Measurements from ENCODE around the gene IL17A. TPM values are rescaled to one million over a fixed set of nuclear protein-coding genes. Genes with fewer than 3 reads are reported as not detected.
"Not testable (repeated sequence)": the region's sequence is repeated elsewhere in the genome, so short reads cannot be mapped to it uniquely, and the experiment has no call there.

Gene IL17A
- total and polyA plus RNA-seq, 2 experiments from 2014 or later = not detected

- H3K27me3 ChIP-seq = no peaks in the 10 kb centered on the region
- H3K4me2 ChIP-seq = no peak overlapping the region
- no peaks in the 10 kb centered on the region for H3K9me2 ChIP-seq (replicated peaks; ENCODE audit: insufficient read depth)
- no peaks in the 10 kb centered on the region for H3K79me2 ChIP-seq
- no peaks in the 10 kb centered on the region for H3K4me1 ChIP-seq (ENCODE audit: insufficient read depth)
- H3K36me3 ChIP-seq (replicated peaks; ENCODE audit: insufficient read depth, low read depth) = no peaks in the 10 kb centered on the region
- no peak overlapping the region for H3K4me3 ChIP-seq
- WGBS (ENCODE audit: low lambda C conversion rate, missing lambda C conversion rate) = 84% methylated on average over 2 of the region's 2 CpGs
- DNase-seq (ENCODE audit: low spot score) = no peak
- H4K20me1 ChIP-seq (ENCODE audit: insufficient read depth, poor library complexity, severe bottlenecking) = no peaks in the 10 kb centered on the region
- H3K9me3 ChIP-seq (ENCODE audit: low read depth) = no peaks in the 10 kb centered on the region
- no peak overlapping the region for H2AFZ ChIP-seq
- no peak overlapping the region for H3K27ac ChIP-seq
- TF ChIP-seq CTCF (IDR thresholded peaks at IDR 0.05; ENCODE audit: poor library complexity) (no peak), EZH2 (IDR thresholded peaks at IDR 0.05; ENCODE audit: borderline replicate concordance) (no peak)
These were observed 3.8 kb downstream of the IL17A start for GRCh38 chr6:52189974-52190373.

GRCh38 chr6:52190409-52190808 is 4.2 kb downstream of the IL17A start:
- 82% methylated on average over 3 of the region's 3 CpGs for WGBS (ENCODE audit: low lambda C conversion rate, missing lambda C conversion rate)
- Histone ChIP-seq H3K9me2 (replicated peaks; ENCODE audit: insufficient read depth) (no peaks in the 10 kb centered on the region), H3K79me2 (no peaks in the 10 kb centered on the region), H2AFZ (no peak overlapping the region), H3K4me2 (no peak overlapping the region), H3K27me3 (no peaks in the 10 kb centered on the region), H3K4me3 (no peak overlapping the region), H4K20me1 (ENCODE audit: insufficient read depth, poor library complexity, severe bottlenecking) (no peaks in the 10 kb centered on the region), H3K36me3 (replicated peaks; ENCODE audit: insufficient read depth, low read depth) (no peaks in the 10 kb centered on the region), H3K4me1 (ENCODE audit: insufficient read depth) (no peaks in the 10 kb centered on the region), H3K9me3 (ENCODE audit: low read depth) (no peaks in the 10 kb centered on the region), H3K27ac (no peak overlapping the region)
- no peak for DNase-seq (ENCODE audit: low spot score)
- TF ChIP-seq CTCF (IDR thresholded peaks at IDR 0.05; ENCODE audit: poor library complexity) = no peak
- TF ChIP-seq EZH2 (IDR thresholded peaks at IDR 0.05; ENCODE audit: borderline replicate concordance) = no peak
- TF ChIP-seq EZH2phosphoT487 (IDR thresholded peaks at IDR 0.05; ENCODE audit: low read depth, severe bottlenecking, unreplicated experiment) = no peak

- Histone ChIP-seq H3K36me3 (replicated peaks; ENCODE audit: insufficient read depth, low read depth) (no peaks in the 10 kb centered on the region), H3K27me3 (no peaks in the 10 kb centered on the region), H3K27ac (no peak overlapping the region), H3K9me3 (ENCODE audit: low read depth) (no peaks in the 10 kb centered on the region), H2AFZ (no peak overlapping the region), H3K4me3 (no peak overlapping the region), H3K4me2 (no peak overlapping the region), H4K20me1 (ENCODE audit: insufficient read depth, poor library complexity, severe bottlenecking) (no peaks in the 10 kb centered on the region), H3K9me2 (replicated peaks; ENCODE audit: insufficient read depth) (no peaks in the 10 kb centered on the region), H3K79me2 (no peaks in the 10 kb centered on the region), H3K4me1 (ENCODE audit: insufficient read depth) (no peaks in the 10 kb centered on the region)
- DNase-seq (ENCODE audit: low spot score) = peak; percentile 34
- no peak for TF ChIP-seq EZH2phosphoT487 (IDR thresholded peaks at IDR 0.05; ENCODE audit: low read depth, severe bottlenecking, unreplicated experiment)
- TF ChIP-seq EZH2 (IDR thresholded peaks at IDR 0.05; ENCODE audit: borderline replicate concordance) = no peak
- no peak for TF ChIP-seq CTCF (IDR thresholded peaks at IDR 0.05; ENCODE audit: poor library complexity)
- WGBS (ENCODE audit: low lambda C conversion rate, missing lambda C conversion rate) = 52% methylated on average over 3 of the region's 3 CpGs
These were observed 5.6 kb downstream of the IL17A start for GRCh38 chr6:52191824-52192223.

- Histone ChIP-seq H3K9me2 (replicated peaks; ENCODE audit: insufficient read depth) (no peaks in the 10 kb centered on the region), H4K20me1 (ENCODE audit: insufficient read depth, poor library complexity, severe bottlenecking) (no peaks in the 10 kb centered on the region), H3K79me2 (no peaks in the 10 kb centered on the region), H3K36me3 (replicated peaks; ENCODE audit: insufficient read depth, low read depth) (no peaks in the 10 kb centered on the region), H3K9me3 (ENCODE audit: low read depth) (no peaks in the 10 kb centered on the region), H3K4me3 (no peak overlapping the region), H3K27ac (no peak overlapping the region), H3K4me2 (no peak overlapping the region), H3K27me3 (no peaks in the 10 kb centered on the region), H2AFZ (no peak overlapping the region), H3K4me1 (ENCODE audit: insufficient read depth) (no peaks in the 10 kb centered on the region)
- DNase-seq (ENCODE audit: low spot score) = no peak
- no peak for TF ChIP-seq EZH2phosphoT487 (IDR thresholded peaks at IDR 0.05; ENCODE audit: low read depth, severe bottlenecking, unreplicated experiment)
- TF ChIP-seq EZH2 (IDR thresholded peaks at IDR 0.05; ENCODE audit: borderline replicate concordance) = no peak
- no peak for TF ChIP-seq CTCF (IDR thresholded peaks at IDR 0.05; ENCODE audit: poor library complexity)
- 43% methylated on average over 2 of the region's 2 CpGs for WGBS (ENCODE audit: low lambda C conversion rate, missing lambda C conversion rate)
These were observed 9.7 kb downstream of the IL17A start for GRCh38 chr6:52195886-52196285.

- 67% methylated on average over 5 of the region's 5 CpGs for whole genome bisulfite sequencing (ENCODE audit: low lambda C conversion rate, missing lambda C conversion rate)
- not testable (repeated sequence) for H3K9me2 ChIP-seq (replicated peaks; ENCODE audit: insufficient read depth); H4K20me1 ChIP-seq (ENCODE audit: insufficient read depth, poor library complexity, severe bottlenecking); H3K79me2 ChIP-seq; H3K4me1 ChIP-seq (ENCODE audit: insufficient read depth); H3K4me2 ChIP-seq; H3K27me3 ChIP-seq; H3K36me3 ChIP-seq (replicated peaks; ENCODE audit: insufficient read depth, low read depth); H3K9me3 ChIP-seq (ENCODE audit: low read depth); H3K4me3 ChIP-seq; DNase-seq (ENCODE audit: low spot score); H2AFZ ChIP-seq; H3K27ac ChIP-seq
These were observed 13.9 kb downstream of the IL17A start for GRCh38 chr6:52200088-52200487.
